Head of caudate nucleus (tissue), 42 donors: Measurements from ENCODE around the gene HOXB5.

Experiments
- DNase-seq, 42 donors: peaks; one replicate each; pipeline versions ENCODE4 v3.0.0 to v3.0.0-alpha.2; 2020 to 2021; ENCODE audit warnings: mixed read lengths in 7 of 42
- intact Hi-C: fragments of 100-400 bp; cut with DNase I; formaldehyde crosslinking; loops from one replicate; pipeline ENCODE4 v1.15.0; 2022

Gene HOXB5

GRCh38 chr17:48630009-48630924, 36.7 kb upstream of the HOXB5 start:
- DNase-seq: no peak
- intact Hi-C loops: no loop called here

- intact Hi-C loops: no loop called here
- DNase-seq: no peak
Observed at GRCh38 chr17:48629411-48629759, 35.8 kb upstream of the HOXB5 start.

GRCh38 chr17:48628649-48629410, 35.3 kb upstream of the HOXB5 start:
- no peak for DNase-seq
- intact Hi-C loops: no loop called here

GRCh38 chr17:48627623-48628521, 34.3 kb upstream of the HOXB5 start:
- intact Hi-C loops: no loop called here
- no peak for DNase-seq

- intact Hi-C loops: no loop called here
- DNase-seq: no peak
Observed at GRCh38 chr17:48627118-48627597, 33.6 kb upstream of the HOXB5 start.

- DNase-seq: no peak
- intact Hi-C loops: no loop called here
Observed at GRCh38 chr17:48626245-48627117, 32.9 kb upstream of the HOXB5 start, which contains the start of gene HOXB9. Gene HOXB9 (minus strand): TSS chr17:48626358. CDS start chr17:48626269, 89 bp downstream.

- intact Hi-C loops: no loop called here
- no peak for DNase-seq
Observed at GRCh38 chr17:48625495-48626244, 32.1 kb upstream of the HOXB5 start.

GRCh38 chr17:48624544-48625494, 31.2 kb upstream of the HOXB5 start:
- intact Hi-C loops: no loop called here
- peak in 4 of 42 donors; percentile 3 to 19 (median 9) for DNase-seq

- DNase-seq: no peak
- intact Hi-C loops: no loop called here
Observed at GRCh38 chr17:48624118-48624517, 30.5 kb upstream of the HOXB5 start.

- no peak for DNase-seq
- intact Hi-C loops: no loop called here
Observed at GRCh38 chr17:48623583-48623982, 30.0 kb upstream of the HOXB5 start.

GRCh38 chr17:48622857-48623256, 29.3 kb upstream of the HOXB5 start:
- intact Hi-C loops: no loop called here
- no peak for DNase-seq

- no peak for DNase-seq
- intact Hi-C loops: no loop called here
Observed at GRCh38 chr17:48621410-48622392, 28.1 kb upstream of the HOXB5 start.

- no peak for DNase-seq
- intact Hi-C loops: no loop called here
Observed at GRCh38 chr17:48620461-48621139, 27.0 kb upstream of the HOXB5 start.

- no peak for DNase-seq
- intact Hi-C loops: loop anchor here (2.0 kb wide), 1 partner anchor 595 kb away; no protein-coding TSS in a partner anchor
Observed at GRCh38 chr17:48619826-48620449, 26.4 kb upstream of the HOXB5 start.
